Endothelial cell of umbilical vein (primary cell): ENCODE results near the gene FAM210A.

Experiments
- JUN ChIP-seq: IDR thresholded peaks from 2 replicates; pipeline ENCODE4 v1.6.1; 2011; ENCODE audit warnings: borderline replicate concordance, low read depth; ENCODE audit not compliant: insufficient read length, insufficient read depth
- TF ChIP-seq, protein P1 (sequence below), 2 donors: IDR thresholded peaks; 1 replicate in 1 of 2; 2 replicates in 1 of 2; pipeline ENCODE4 v1.5.1; 2011; ENCODE audit warnings: low read length in 2 of 2, mild to moderate bottlenecking in 2 of 2, moderate library complexity in 2 of 2, control low read depth in 1 of 2, inconsistent platforms in 1 of 2, low read depth in 1 of 2; ENCODE audit not compliant: insufficient read depth in 1 of 2; ENCODE audit errors: extremely low read depth in 1 of 2

DNA sequence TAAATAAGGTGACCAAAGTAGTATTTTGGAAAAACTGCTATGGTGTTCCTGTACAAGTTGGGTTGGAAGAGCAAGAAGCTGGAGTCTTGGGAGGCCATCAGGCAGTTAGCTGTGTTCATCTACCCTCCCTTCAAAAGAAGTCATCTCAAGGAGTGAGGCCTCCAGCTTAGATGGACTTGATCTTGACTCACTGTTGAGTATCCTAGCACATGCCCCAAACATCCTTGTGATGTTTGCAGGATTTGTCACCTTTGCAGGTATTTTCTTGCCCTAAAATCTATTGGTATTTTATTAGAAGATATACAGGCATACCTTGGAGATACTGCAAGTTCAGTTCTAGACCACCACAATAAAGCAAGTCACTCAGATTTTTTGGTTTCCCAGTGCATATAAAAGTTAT is 30.3 kb upstream of the FAM210A start:
- no peak for TF ChIP-seq JUN
- TF ChIP-seq, protein P1, sequence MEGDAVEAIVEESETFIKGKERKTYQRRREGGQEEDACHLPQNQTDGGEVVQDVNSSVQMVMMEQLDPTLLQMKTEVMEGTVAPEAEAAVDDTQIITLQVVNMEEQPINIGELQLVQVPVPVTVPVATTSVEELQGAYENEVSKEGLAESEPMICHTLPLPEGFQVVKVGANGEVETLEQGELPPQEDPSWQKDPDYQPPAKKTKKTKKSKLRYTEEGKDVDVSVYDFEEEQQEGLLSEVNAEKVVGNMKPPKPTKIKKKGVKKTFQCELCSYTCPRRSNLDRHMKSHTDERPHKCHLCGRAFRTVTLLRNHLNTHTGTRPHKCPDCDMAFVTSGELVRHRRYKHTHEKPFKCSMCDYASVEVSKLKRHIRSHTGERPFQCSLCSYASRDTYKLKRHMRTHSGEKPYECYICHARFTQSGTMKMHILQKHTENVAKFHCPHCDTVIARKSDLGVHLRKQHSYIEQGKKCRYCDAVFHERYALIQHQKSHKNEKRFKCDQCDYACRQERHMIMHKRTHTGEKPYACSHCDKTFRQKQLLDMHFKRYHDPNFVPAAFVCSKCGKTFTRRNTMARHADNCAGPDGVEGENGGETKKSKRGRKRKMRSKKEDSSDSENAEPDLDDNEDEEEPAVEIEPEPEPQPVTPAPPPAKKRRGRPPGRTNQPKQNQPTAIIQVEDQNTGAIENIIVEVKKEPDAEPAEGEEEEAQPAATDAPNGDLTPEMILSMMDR (IDR thresholded peaks at IDR 0.05; ENCODE audit: extremely low read depth in 1 of 2, insufficient read depth in 1 of 2, low read depth in 1 of 2, low read length in 2 of 2) = no peak
